Motor neuron (in vitro differentiated cells): ENCODE data around the gene PLK1. TPM values are rescaled to one million over a fixed set of nuclear protein-coding genes. Genes with fewer than 3 reads are reported as not detected.
A peak's percentile ranks its signal among the peaks of the same experiment; 100 is the strongest.
"Not testable (repeated sequence)": the region's sequence is repeated elsewhere in the genome, so short reads cannot be mapped to it uniquely, and the experiment has no call there.

Source experiments
- ATAC-seq, 8 experiments: fragments of 200-7000 bp; cut with Tn5 transposase; replicated peaks in 6 of 8; 2 replicates each; pipeline ENCODE4 v1.8.0; 2021; ENCODE audit warnings: mild to moderate bottlenecking in 8 of 8, moderate library complexity in 8 of 8
- H3K27ac ChIP-seq, 2 donors: fragments of 250-450 bp; sonication (Bioruptor Pico); 2 replicates each; pipeline ENCODE4 v1.9.0; 2021; ENCODE audit warnings: antibody characterized with exemption in 2 of 2, mild to moderate bottlenecking in 2 of 2, moderate library complexity in 1 of 2
- H3K4me1 ChIP-seq, 2 donors: fragments of 250-450 bp; sonication (Bioruptor Pico); replicated peaks in 1 of 2; 2 replicates each; pipeline ENCODE4 v1.6.1; 2021; ENCODE audit warnings: antibody characterized with exemption in 2 of 2, mild to moderate bottlenecking in 2 of 2, moderate library complexity in 1 of 2
- H3K4me3 ChIP-seq, 5 donors: fragments of 250-450 bp; sonication (Bioruptor Pico); 2 replicates each; pipeline ENCODE4 v1.9.0; 2021; ENCODE audit warnings: antibody characterized with exemption in 5 of 5, mild to moderate bottlenecking in 5 of 5, moderate library complexity in 4 of 5
- WGBS, 10 experiments: fragments of 450-650 bp; shearing (Covaris generic); methylation state at CpG; one replicate each; pipeline ENCODE4 v1.0.0; 2022; 5-methylcytosine and 5-hydroxymethylcytosine counted together
- in situ Hi-C, 9 experiments: fragments of 400-800 bp; cut with MboI; loops; one replicate each; pipeline ENCODE4 v1.15.0; 2021; ENCODE audit warnings: low sequenced_read_pairs in 9 of 9, low pct_unique_long_range_greater_than_20kb in 2 of 9; ENCODE audit not compliant: unreplicated experiment in 9 of 9
- total RNA-seq, 8 experiments: library from RNA; unstranded; fragments of 300-600 nt; gene quantifications; 2 replicates each; pipeline versions ENCODE4 v1.2.3 to v1.2.4, GENCODE V29; 2022

The PLK1 gene
- total RNA-seq, 8 experiments from 2014 or later = 0.92 to 70.2 (median 4.3) TPM

GRCh38 chr16:23722613-23723240, 44.0 kb downstream of the PLK1 start:
- in situ Hi-C loops = loop anchor here in 1 of 9 experiments (25.0 kb wide), 1 partner anchor 790 kb away; no protein-coding TSS in a partner anchor
- ATAC-seq, H3K4me1 ChIP-seq, H3K27ac ChIP-seq, H3K4me3 ChIP-seq: not testable (repeated sequence)
- 18 to 98% (median 82%) methylated on average over 3 to 8 of the region's 9 CpGs; no CpG with 5 or more reads in 2 of the 10 experiments for WGBS, 10 experiments

- no peak overlapping the region for H3K27ac ChIP-seq
- peak in 1 of 8 experiments; percentile 53 for ATAC-seq
- H3K4me3 ChIP-seq = no peak overlapping the region
- no peaks in the 10 kb centered on the region for H3K4me1 ChIP-seq
- in situ Hi-C loops = loop anchor here in 1 of 9 experiments (25.0 kb wide), 1 partner anchor 788 kb away; no protein-coding TSS in a partner anchor
- 10 to 90% (median 78%) methylated on average over 7 to 8 of the region's 8 CpGs; no CpG with 5 or more reads in 1 of the 10 experiments for WGBS, 10 experiments
Measured at GRCh38 chr16:23724096-23724784, 45.6 kb downstream of the PLK1 start.

DNA sequence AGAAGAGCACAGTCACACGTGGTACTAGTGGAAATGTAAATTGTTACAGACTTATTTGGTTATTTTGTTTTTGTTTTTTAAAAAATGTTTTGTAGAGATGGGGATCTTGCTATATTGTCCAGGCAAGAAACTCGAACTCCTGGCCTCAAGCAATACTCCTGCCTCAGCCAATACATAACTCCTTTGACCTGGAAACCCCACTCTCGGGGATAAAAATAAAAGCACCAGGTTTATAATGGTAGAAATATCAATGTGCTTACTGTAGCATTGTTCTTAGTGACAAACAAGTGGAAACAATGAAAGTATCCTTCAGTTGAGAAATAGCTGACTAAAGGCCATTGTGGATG, 46.1 kb downstream of the PLK1 start:
- no peak overlapping the region for H3K4me3 ChIP-seq
- in situ Hi-C loops = loop anchor here in 3 of 9 experiments (25.0 kb wide), 3 partner anchors 288 to 788 kb away; no protein-coding TSS in a partner anchor
- WGBS, 10 experiments = 0 to 81% (median 49%) methylated on average over 1 to 3 of the region's 3 CpGs
- no peak overlapping the region for H3K27ac ChIP-seq
- H3K4me1 ChIP-seq = no peaks in the 10 kb centered on the region
- ATAC-seq = no peak

- Histone ChIP-seq H3K4me1 (no peaks in the 10 kb centered on the region), H3K4me3 (no peak overlapping the region), H3K27ac (no peak overlapping the region)
- no peak for ATAC-seq
- in situ Hi-C loops = loop anchor here in 3 of 9 experiments (25.0 kb wide), 2 partner anchors 286 to 311 kb away; no protein-coding TSS in a partner anchor
- WGBS, 10 experiments = 54 to 100% (median 89%) methylated on average over 1 to 3 of the region's 3 CpGs; no CpG with 5 or more reads in 1 of the 10 experiments
Measured at GRCh38 chr16:23726710-23727109, 48.0 kb downstream of the PLK1 start.

DNA sequence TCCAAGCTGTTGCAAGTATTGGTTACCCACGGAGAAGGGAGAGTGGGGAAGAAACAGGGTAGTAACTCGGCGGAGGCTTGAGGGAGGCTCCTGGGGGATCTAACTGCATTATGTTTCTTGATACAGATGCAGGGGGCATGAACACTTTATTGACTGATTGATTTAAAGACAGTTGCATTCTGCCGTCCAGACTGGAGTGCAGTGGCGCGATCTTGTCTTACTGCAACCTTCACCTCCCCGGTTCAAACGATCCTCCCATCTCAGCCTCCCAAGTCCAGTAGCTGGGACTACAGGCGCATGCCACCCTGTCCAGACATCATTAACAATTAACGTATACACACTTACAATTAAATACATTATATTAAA, 49.4 kb downstream of the PLK1 start:
- Histone ChIP-seq H3K27ac (no peak overlapping the region), H3K4me3 (no peak overlapping the region), H3K4me1 (no peaks in the 10 kb centered on the region)
- 43 to 80% (median 63%) methylated on average over 4 to 7 of the region's 10 CpGs; no CpG with 5 or more reads in 3 of the 10 experiments for WGBS, 10 experiments
- no peak for ATAC-seq
- in situ Hi-C loops = loop anchor here in 3 of 9 experiments (25.0 kb wide), 2 partner anchors 284 to 309 kb away; no protein-coding TSS in a partner anchor

- 41 to 96% (median 78%) methylated on average over 2 to 7 of the region's 12 CpGs; no CpG with 5 or more reads in 1 of the 10 experiments for WGBS, 10 experiments
- in situ Hi-C loops = loop anchor here in 4 of 9 experiments (10.0 to 25.0 kb wide), 3 partner anchors 283 to 308 kb away; no protein-coding TSS in a partner anchor
- peak in 5 of 8 experiments; percentile 23 to 76 (median 43) for ATAC-seq
- Histone ChIP-seq H3K27ac (no peak overlapping the region), H3K4me3 (no peak overlapping the region), H3K4me1 (no peaks in the 10 kb centered on the region)
Measured at GRCh38 chr16:23729503-23730424, 51.1 kb downstream of the PLK1 start.

DNA sequence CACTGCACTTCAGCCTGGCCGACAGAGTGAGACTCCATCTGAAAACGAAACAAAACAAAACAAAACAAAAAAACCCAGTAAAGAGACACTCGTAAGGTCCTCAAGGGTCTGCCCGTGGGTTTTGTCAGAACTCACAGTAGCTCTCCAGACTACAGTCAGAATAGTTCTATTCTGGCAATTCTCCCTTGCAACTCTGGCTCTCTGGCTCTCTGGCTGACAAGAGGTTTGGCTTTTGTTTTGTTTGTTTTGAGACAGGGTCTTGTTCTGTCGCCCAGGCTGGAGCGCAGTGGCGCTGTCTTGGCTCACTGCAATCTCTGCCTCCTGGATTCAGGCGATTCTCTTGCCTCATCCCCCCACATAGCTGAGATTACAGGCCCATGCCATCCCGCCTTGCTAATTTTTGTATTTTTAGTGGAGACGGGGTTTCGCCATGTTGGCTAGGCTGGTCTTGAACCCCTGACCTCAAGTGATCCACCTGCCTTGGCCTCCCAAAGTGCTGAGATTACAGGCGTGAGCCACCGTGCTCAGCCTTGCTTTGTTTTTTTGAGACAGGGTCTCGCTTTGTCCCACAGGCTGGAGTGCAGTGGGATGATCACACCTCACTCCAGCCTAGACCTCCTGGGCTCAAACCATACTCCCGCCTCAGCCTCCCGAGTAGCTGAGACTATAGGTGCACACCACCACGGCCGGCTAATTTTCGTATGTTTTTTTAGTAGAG, 55.6 kb downstream of the PLK1 start:
- no peak for ATAC-seq
- no peak overlapping the region for H3K4me3 ChIP-seq
- no peak overlapping the region for H3K27ac ChIP-seq
- in situ Hi-C loops = loop anchor here in 4 of 9 experiments (10.0 to 25.0 kb wide), 3 partner anchors 278 to 303 kb away; no protein-coding TSS in a partner anchor
- H3K4me1 ChIP-seq = no peaks in the 10 kb centered on the region
- WGBS, 10 experiments = 13 to 90% (median 79%) methylated on average over 1 to 12 of the region's 19 CpGs; no CpG with 5 or more reads in 2 of the 10 experiments

- in situ Hi-C loops = loop anchor here in 4 of 9 experiments (10.0 to 25.0 kb wide), 3 partner anchors 275 to 300 kb away; no protein-coding TSS in a partner anchor
Measured at GRCh38 chr16:23737423-23738028, 58.8 kb downstream of the PLK1 start.

DNA sequence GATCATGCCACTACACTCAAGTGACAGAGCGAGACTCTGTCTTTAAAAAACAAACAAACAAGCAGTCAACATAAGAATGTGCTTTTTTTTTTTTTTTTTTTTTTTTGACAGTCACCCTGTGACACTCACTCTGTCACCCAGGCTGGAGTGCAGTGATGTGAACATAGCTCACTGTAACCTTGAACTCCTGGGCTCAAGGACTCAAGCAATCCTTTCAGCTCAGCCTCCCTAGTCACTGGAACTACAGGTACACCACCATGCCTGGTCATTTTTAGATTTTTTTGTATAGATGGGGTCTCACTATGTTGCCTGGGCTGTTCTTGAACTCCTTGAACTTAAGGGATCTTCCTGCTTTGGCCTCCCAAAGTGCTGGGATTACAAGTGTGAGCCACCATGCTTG, 60.8 kb downstream of the PLK1 start:
- 14 to 100% (median 83%) methylated on average over 1 of the region's 1 CpG; no CpG with 5 or more reads in 3 of the 10 experiments for WGBS, 10 experiments
- Histone ChIP-seq H3K4me3 (no peak overlapping the region), H3K4me1 (no peaks in the 10 kb centered on the region), H3K27ac (no peak overlapping the region)
- ATAC-seq = no peak
- in situ Hi-C loops = loop anchor here in 4 of 9 experiments (10.0 to 25.0 kb wide), 3 partner anchors 273 to 298 kb away; no protein-coding TSS in a partner anchor

More at GRCh38 chr16:23737423-23738028, 58.8 kb downstream of the PLK1 start:
- not testable (repeated sequence) for ATAC-seq, H3K4me1 ChIP-seq, H3K27ac ChIP-seq, H3K4me3 ChIP-seq
- WGBS, 10 experiments = 0 to 100% (median 85%) methylated on average over 1 of the region's 1 CpG; no CpG with 5 or more reads in 4 of the 10 experiments
